Measurements from ENCODE around the gene PVALB. TPM values are rescaled to one million over a fixed set of nuclear protein-coding genes. Genes with fewer than 3 reads are reported as not detected.
A peak's percentile ranks its signal among the peaks of the same experiment; 100 is the strongest.

Gene PVALB
- total and polyA plus RNA-seq, 9 of the 15 experiments (the other 6 are each of a cell fraction or from before 2014, with no cell fraction given): not detected

DNA sequence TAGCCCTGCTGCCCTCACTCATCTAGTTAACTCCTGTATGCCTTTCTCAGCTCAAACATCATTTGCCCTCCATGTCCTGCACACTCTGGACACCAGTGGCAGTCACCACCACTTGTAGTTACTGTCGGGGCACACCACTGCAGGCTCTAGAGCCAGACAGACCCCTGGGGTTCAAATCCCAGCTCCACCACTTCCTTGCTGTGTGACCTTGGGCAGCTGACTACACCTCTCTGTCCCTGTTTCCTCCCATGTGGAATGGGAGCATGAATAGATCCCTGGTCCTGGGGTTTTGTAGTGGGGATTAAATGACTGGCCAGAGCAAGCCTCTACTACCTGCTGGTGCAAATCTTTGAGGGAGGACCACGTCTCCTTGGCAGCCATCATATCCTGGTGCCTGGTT, 33.1 kb downstream of the PVALB start:
- ATAC-seq: no peak
- Histone ChIP-seq H3K4me1 (replicated peaks in 1 of 2; ENCODE audit: control insufficient read depth in 2 of 2, insufficient read depth in 2 of 2, low read length in 2 of 2) (no peaks in the 10 kb centered on the region; a peak in 1 of 5 replicates), H4K20me1 (replicated peaks; ENCODE audit: control insufficient read depth, insufficient read depth, low read length) (no peaks in the 10 kb centered on the region), H3K36me3 (ENCODE audit: control insufficient read depth, insufficient read depth, low read length) (no peaks in the 10 kb centered on the region), H3K79me2 (ENCODE audit: control insufficient read depth, insufficient read depth, low read length) (no peaks in the 10 kb centered on the region), H2AFZ (ENCODE audit: low read depth, low read length) (no peak overlapping the region), H3K27me3 (ENCODE audit: control insufficient read depth in 2 of 2, insufficient read depth in 2 of 2, low read length in 2 of 2) (peaks cover 2 to 49% of the 10 kb centered on the region in 2 experiments; a peak in 4 of 5 replicates), H3K9me3 (replicated peaks; ENCODE audit: control insufficient read depth, insufficient read depth, low read depth, low read length) (no peaks in the 10 kb centered on the region), H3K9ac (ENCODE audit: insufficient read depth in 1 of 2, low read depth in 2 of 2, low read length in 2 of 2) (no peak overlapping the region), H3K4me3 (no peak overlapping the region), H3K27ac (ENCODE audit: extremely low read depth, low read depth, low read length) (no peak overlapping the region), H3K4me2 (ENCODE audit: insufficient read depth, low read length) (no peak overlapping the region), H3K9me1 (ENCODE audit: control insufficient read depth, insufficient read depth, low read length) (no peaks in the 10 kb centered on the region)
- no peak for FAIRE-seq
- BruUV-seq (replicated peaks): no TSS peak
- intact Hi-C loops (cut with micrococcal nuclease) (loop anchor here (2.0 to 10.0 kb wide), 4 partner anchors 69 to 411 kb away; no protein-coding TSS in a partner anchor), in situ Hi-C loops (cut with MboI) (no loop called here)
- ChIA-PET CTCF (ENCODE audit: low intra/inter-chr PET ratio) (no interaction called here), POLR2A (interaction anchor here (0.5 to 0.7 kb wide), 2 partner anchors 40 to 238 kb away, joined by 3 read pairs; no protein-coding TSS in a partner anchor)
- DNase-seq (ENCODE audit: extremely low read depth in 1 of 4, low spot score in 3 of 4): no peak
- 0% methylated on average over 2 of the region's 2 CpGs for WGBS (ENCODE audit: insufficient coverage, low coverage, missing lambda C conversion rate)
- TF ChIP-seq ZFP36 (IDR thresholded peaks at IDR 0.05; ENCODE audit: low read depth, low read length, partially characterized antibody): peak; percentile 5
- no peak for TF ChIP-seq TAF15 (IDR thresholded peaks at IDR 0.05; ENCODE audit: low read depth, low read length)

DNA sequence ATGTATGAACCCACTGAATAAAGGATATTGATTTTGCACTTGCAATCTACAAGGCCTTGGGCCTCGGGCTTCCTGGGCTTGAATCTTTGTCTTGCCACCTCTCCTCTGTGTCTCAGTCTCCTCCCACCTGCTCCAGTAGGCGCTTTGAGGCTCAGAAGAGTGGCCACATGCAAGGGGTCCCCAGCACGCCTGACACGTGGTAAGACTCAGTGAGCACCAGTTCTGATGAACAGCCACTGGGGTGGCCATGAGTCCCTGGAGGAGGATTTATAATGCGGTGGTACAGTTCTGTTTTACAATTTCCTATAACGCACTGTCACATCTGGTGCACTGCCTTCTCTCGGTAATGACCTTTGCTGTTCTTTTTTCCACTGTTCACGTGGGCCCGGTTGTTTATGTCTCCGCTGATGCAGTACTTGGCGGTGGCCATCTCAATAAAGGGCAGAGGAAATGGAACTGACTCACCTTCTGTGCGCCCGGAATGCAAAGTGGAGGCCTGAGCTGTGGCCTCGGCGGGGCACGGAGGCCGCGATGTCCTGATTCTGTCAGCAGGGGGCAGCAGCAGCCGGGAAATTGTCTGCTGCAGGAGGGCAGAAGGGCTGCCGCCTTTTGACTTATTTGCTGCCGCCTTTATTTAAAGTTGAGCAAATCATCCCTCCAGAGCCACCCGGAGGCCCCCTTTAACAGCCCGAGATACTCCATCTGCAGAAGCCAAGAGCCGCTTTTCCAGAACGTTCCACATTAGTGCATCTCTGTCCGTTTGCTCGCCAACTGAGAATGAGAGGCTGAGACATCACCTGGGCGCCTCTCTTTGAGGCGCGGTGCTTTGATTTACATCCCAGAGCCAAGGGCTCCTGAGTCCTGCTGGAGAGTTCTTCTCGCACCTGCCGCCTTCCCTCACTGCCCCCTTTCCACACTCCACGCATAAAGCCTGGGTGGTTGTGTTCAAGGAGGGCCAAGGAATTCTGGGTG, 34.9 kb downstream of the PVALB start:
- peak; percentile 76 for FAIRE-seq
- no peaks in the 10 kb centered on the region for H3K9me3 ChIP-seq (replicated peaks; ENCODE audit: control insufficient read depth, insufficient read depth, low read depth, low read length)
- CTCF ChIA-PET (ENCODE audit: low intra/inter-chr PET ratio): interaction anchor here (1.4 to 2.1 kb wide), 3 partner anchors 74 to 385 kb away, joined by 3 to 21 read pairs (median 7); no protein-coding TSS in a partner anchor
- BruUV-seq (replicated peaks): no TSS peak
- H4K20me1 ChIP-seq (replicated peaks; ENCODE audit: control insufficient read depth, insufficient read depth, low read length): no peaks in the 10 kb centered on the region
- no peaks in the 10 kb centered on the region; a peak in 1 of 5 replicates for H3K4me1 ChIP-seq (replicated peaks in 1 of 2; ENCODE audit: control insufficient read depth in 2 of 2, insufficient read depth in 2 of 2, low read length in 2 of 2)
- no peaks in the 10 kb centered on the region for H3K79me2 ChIP-seq (ENCODE audit: control insufficient read depth, insufficient read depth, low read length)
- 8% methylated on average over 30 of the region's 33 CpGs for WGBS (ENCODE audit: insufficient coverage, low coverage, missing lambda C conversion rate)
- no peak overlapping the region for H3K4me3 ChIP-seq
- in situ Hi-C loops (cut with MboI): no loop called here
- H3K9me1 ChIP-seq (ENCODE audit: control insufficient read depth, insufficient read depth, low read length): no peaks in the 10 kb centered on the region
- H3K4me2 ChIP-seq (ENCODE audit: insufficient read depth, low read length): no peak overlapping the region
- DNase-seq (ENCODE audit: extremely low read depth in 1 of 4, low spot score in 3 of 4): peak; percentile 64 to 77 (median 75)
- peaks cover under 1 to 41% of the 10 kb centered on the region in 2 experiments; a peak in 4 of 5 replicates for H3K27me3 ChIP-seq (ENCODE audit: control insufficient read depth in 2 of 2, insufficient read depth in 2 of 2, low read length in 2 of 2)
- POLR2A ChIA-PET: interaction anchor here (0.5 kb wide), 1 partner anchor 195 kb away, joined by 4 read pairs; no protein-coding TSS in a partner anchor
- H3K36me3 ChIP-seq (ENCODE audit: control insufficient read depth, insufficient read depth, low read length): no peaks in the 10 kb centered on the region
- H3K9ac ChIP-seq (ENCODE audit: insufficient read depth in 1 of 2, low read depth in 2 of 2, low read length in 2 of 2): no peak overlapping the region
- intact Hi-C loops (cut with micrococcal nuclease): loop anchor here (2.0 to 10.0 kb wide), 4 partner anchors 71 to 413 kb away; no protein-coding TSS in a partner anchor
- H3K27ac ChIP-seq (ENCODE audit: extremely low read depth, low read depth, low read length): no peak overlapping the region
- 0 out of 2 replicates have a peak overlapping the region, but pooled peaks have one; percentile 40 for H2AFZ ChIP-seq (ENCODE audit: low read depth, low read length)
- ATAC-seq: peak; percentile 90
- TF ChIP-seq POLR3G (IDR thresholded peaks at IDR 0.05; ENCODE audit: extremely low read depth, insufficient read length, insufficient replicate concordance) (no peak), HLTF (IDR thresholded peaks at IDR 0.05) (no peak), ZNF124 (CRISPR knock-in tag; IDR thresholded peaks at IDR 0.05) (no peak)
- TF ChIP-seq, protein P1, sequence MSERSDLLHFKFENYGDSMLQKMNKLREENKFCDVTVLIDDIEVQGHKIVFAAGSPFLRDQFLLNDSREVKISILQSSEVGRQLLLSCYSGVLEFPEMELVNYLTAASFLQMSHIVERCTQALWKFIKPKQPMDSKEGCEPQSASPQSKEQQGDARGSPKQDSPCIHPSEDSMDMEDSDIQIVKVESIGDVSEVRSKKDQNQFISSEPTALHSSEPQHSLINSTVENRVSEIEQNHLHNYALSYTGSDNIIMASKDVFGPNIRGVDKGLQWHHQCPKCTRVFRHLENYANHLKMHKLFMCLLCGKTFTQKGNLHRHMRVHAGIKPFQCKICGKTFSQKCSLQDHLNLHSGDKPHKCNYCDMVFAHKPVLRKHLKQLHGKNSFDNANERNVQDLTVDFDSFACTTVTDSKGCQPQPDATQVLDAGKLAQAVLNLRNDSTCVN (CRISPR knock-in tag; IDR thresholded peaks at IDR 0.05): no peak
- TF ChIP-seq, protein P2, sequence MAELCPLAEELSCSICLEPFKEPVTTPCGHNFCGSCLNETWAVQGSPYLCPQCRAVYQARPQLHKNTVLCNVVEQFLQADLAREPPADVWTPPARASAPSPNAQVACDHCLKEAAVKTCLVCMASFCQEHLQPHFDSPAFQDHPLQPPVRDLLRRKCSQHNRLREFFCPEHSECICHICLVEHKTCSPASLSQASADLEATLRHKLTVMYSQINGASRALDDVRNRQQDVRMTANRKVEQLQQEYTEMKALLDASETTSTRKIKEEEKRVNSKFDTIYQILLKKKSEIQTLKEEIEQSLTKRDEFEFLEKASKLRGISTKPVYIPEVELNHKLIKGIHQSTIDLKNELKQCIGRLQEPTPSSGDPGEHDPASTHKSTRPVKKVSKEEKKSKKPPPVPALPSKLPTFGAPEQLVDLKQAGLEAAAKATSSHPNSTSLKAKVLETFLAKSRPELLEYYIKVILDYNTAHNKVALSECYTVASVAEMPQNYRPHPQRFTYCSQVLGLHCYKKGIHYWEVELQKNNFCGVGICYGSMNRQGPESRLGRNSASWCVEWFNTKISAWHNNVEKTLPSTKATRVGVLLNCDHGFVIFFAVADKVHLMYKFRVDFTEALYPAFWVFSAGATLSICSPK (IDR thresholded peaks at IDR 0.05; ENCODE audit: borderline replicate concordance): no peak

Measured in K562 (cell line).